SK-N-SH (cell line): Measurements from ENCODE around the gene UBA3. TPM values are rescaled to one million over a fixed set of nuclear protein-coding genes. Genes with fewer than 3 reads are reported as not detected.

Experiments used
- CTCF ChIA-PET: fragments of 300-600, 350-600 bp; formaldehyde crosslinking; extraction: SDS; loops from one replicate; lab custom pipeline; 2021; lab: Yijun Ruan, JAX
- POLR2A ChIA-PET: fragments of 350-600 bp; sonication (Branson Sonifier 250); formaldehyde crosslinking; extraction: SDS; loops from one replicate; lab custom pipeline; 2020; ENCODE audit warnings: antibody characterized with exemption, inconsistent platforms; lab: Yijun Ruan, JAX
- DNase-seq: peaks from one replicate; pipeline ENCODE4 v3.0.0; 2012
- H2AFZ ChIP-seq: fragments of 200-600 bp; sonication (generic); 2 replicates; pipeline ENCODE4 v1.8.1; 2016; ENCODE audit warnings: antibody characterized with exemption, mild to moderate bottlenecking, low read depth
- H3F3A ChIP-seq: fragments of 200-600 bp; sonication (generic); replicated peaks from 2 replicates; pipeline ENCODE3; 2016; ENCODE audit warnings: antibody characterized with exemption, mild to moderate bottlenecking; ENCODE audit not compliant: insufficient read depth
- H3K27ac ChIP-seq, 2 experiments: fragments of 200-500 bp in 1 of 2; fragments of 200-600 bp in 1 of 2; sonication (Bioruptor generic) in 1 of 2; sonication (generic), shearing (Covaris generic) in 1 of 2; 2 replicates each; pipeline versions ENCODE4 v1.5.1 to v1.6.1; 2014 to 2016; ENCODE audit warnings: low read depth in 2 of 2, inconsistent platforms in 1 of 2, low read length in 1 of 2, mild to moderate bottlenecking in 1 of 2, mixed read lengths in 1 of 2
- H3K27me3 ChIP-seq: fragments of 200-600 bp; sonication (generic), shearing (Covaris generic); 2 replicates; pipeline ENCODE4 v1.6.1; 2016; ENCODE audit warnings: mixed run types; ENCODE audit not compliant: insufficient read depth
- H3K36me3 ChIP-seq, 2 experiments: fragments of 200-500 bp in 1 of 2; fragments of 200-600 bp in 1 of 2; sonication (Bioruptor generic) in 1 of 2; sonication (generic) in 1 of 2; replicated peaks in 1 of 2; 2 replicates each; pipeline versions ENCODE3 to v1.5.1; 2014 to 2016; ENCODE audit warnings: low read length in 1 of 2, mild to moderate bottlenecking in 1 of 2; ENCODE audit not compliant: insufficient read depth in 2 of 2, control insufficient read depth in 1 of 2
- H3K4me1 ChIP-seq, 2 experiments: fragments of 200-500 bp in 1 of 2; fragments of 200-600 bp in 1 of 2; sonication (Bioruptor generic) in 1 of 2; sonication (generic), shearing (Covaris generic) in 1 of 2; 2 replicates each; pipeline versions ENCODE4 v1.5.1 to v1.6.1; 2014 to 2016; ENCODE audit warnings: low read depth in 1 of 2, low read length in 1 of 2, mixed run types in 1 of 2; ENCODE audit not compliant: insufficient read depth in 2 of 2, control insufficient read depth in 1 of 2
- H3K4me2 ChIP-seq: fragments of 200-600 bp; sonication (generic), shearing (Covaris generic); 2 replicates; pipeline ENCODE4 v1.6.1; 2017; ENCODE audit warnings: mixed run types
- H3K4me3 ChIP-seq, 2 experiments: fragments of 200-500 bp in 1 of 2; fragments of 200-600 bp in 1 of 2; sonication (Bioruptor generic) in 1 of 2; sonication (generic), shearing (Covaris generic) in 1 of 2; 2 replicates each; pipeline versions ENCODE4 v1.5.1 to v1.8.1; 2014 to 2016; ENCODE audit warnings: low read depth in 2 of 2, inconsistent platforms in 1 of 2, low read length in 1 of 2, mild to moderate bottlenecking in 1 of 2, mixed read lengths in 1 of 2, moderate library complexity in 1 of 2
- H3K79me2 ChIP-seq: fragments of 200-600 bp; sonication (generic); 2 replicates; pipeline ENCODE4 v1.8.1; 2017; ENCODE audit warnings: mild to moderate bottlenecking; ENCODE audit not compliant: insufficient read depth
- H3K9ac ChIP-seq: fragments of 200-600 bp; sonication (generic); 2 replicates; pipeline ENCODE4 v1.6.1; 2017; ENCODE audit warnings: mixed run types
- H3K9me2 ChIP-seq: fragments of 200-600 bp; sonication (generic); 2 replicates; pipeline ENCODE4 v1.6.1; 2017; ENCODE audit warnings: mixed run types
- H3K9me3 ChIP-seq: fragments of 200-600 bp; sonication (generic); 2 replicates; pipeline ENCODE4 v1.6.1; 2017; ENCODE audit warnings: mixed run types, mild to moderate bottlenecking, moderate library complexity
- H4K20me1 ChIP-seq: fragments of 200-600 bp; sonication (generic); 2 replicates; pipeline ENCODE4 v1.6.1; 2017; ENCODE audit warnings: mild to moderate bottlenecking, mixed run types; ENCODE audit not compliant: insufficient read depth
- CHD2 ChIP-seq: fragments of 150-350 bp; IDR thresholded peaks from 2 replicates; pipeline ENCODE4 v1.6.1; 2018; ENCODE audit warnings: low read length; ENCODE audit not compliant: partially characterized antibody
- EP300 ChIP-seq, 2 experiments: IDR thresholded peaks; 2 replicates each; pipeline versions ENCODE4 v1.4.0 to v1.6.1; 2012; ENCODE audit warnings: borderline replicate concordance in 1 of 2, low read depth in 1 of 2, low read length in 1 of 2
- EZH2phosphoT487 ChIP-seq: fragments of 200-600 bp; sonication (generic); IDR thresholded peaks from 2 replicates; pipeline ENCODE4 v1.6.1; 2017; ENCODE audit warnings: low read depth, mixed run types, mild to moderate bottlenecking, antibody characterized with exemption, moderate library complexity, borderline replicate concordance
- FOSL2 ChIP-seq: IDR thresholded peaks from 2 replicates; pipeline ENCODE4 v1.4.0; 2012; ENCODE audit warnings: low read depth, mild to moderate bottlenecking, moderate library complexity, borderline replicate concordance
- FOXJ3 ChIP-seq: sonication (generic); formaldehyde crosslinking; IDR thresholded peaks from 2 replicates; pipeline ENCODE4 v1.5.1; 2020; ENCODE audit warnings: mild to moderate bottlenecking, missing genetic modification reagents
- GABPA ChIP-seq: IDR thresholded peaks from 2 replicates; pipeline ENCODE4 v1.4.0; 2012; ENCODE audit warnings: low read depth, mild to moderate bottlenecking
- GATA2 ChIP-seq: sonication (generic); formaldehyde crosslinking; IDR thresholded peaks from 2 replicates; pipeline ENCODE4 v1.5.0; 2020; ENCODE audit warnings: mild to moderate bottlenecking, missing genetic modification reagents
- MEF2A ChIP-seq: IDR thresholded peaks from 2 replicates; pipeline ENCODE4 v1.4.0; 2012; ENCODE audit warnings: low read depth, borderline replicate concordance
- NFIC ChIP-seq: IDR thresholded peaks from 2 replicates; pipeline ENCODE4 v1.4.0; 2012; ENCODE audit warnings: borderline replicate concordance
- NRF1 ChIP-seq: IDR thresholded peaks from 2 replicates; pipeline ENCODE4 v1.6.1; 2012; ENCODE audit warnings: low read depth, mild to moderate bottlenecking, low read length
- POLR2AphosphoS5 ChIP-seq: IDR thresholded peaks from 2 replicates; pipeline ENCODE4 v1.6.1; 2012; ENCODE audit warnings: low read depth, low read length
- RAD21 ChIP-seq: IDR thresholded peaks from 2 replicates; pipeline ENCODE4 v1.6.1; 2012; ENCODE audit warnings: mild to moderate bottlenecking, low read length
- RCOR1 ChIP-seq: fragments of 150-350 bp; IDR thresholded peaks from 2 replicates; pipeline ENCODE4 v1.6.1; 2017; ENCODE audit warnings: antibody characterized with exemption, low read length
- RFX5 ChIP-seq: IDR thresholded peaks from 2 replicates; pipeline ENCODE4 v1.6.1; 2012; ENCODE audit warnings: mild to moderate bottlenecking, improper control_type of control experiment, low read length
- RXRA ChIP-seq: IDR thresholded peaks from 2 replicates; pipeline ENCODE4 v1.4.0; 2012; ENCODE audit warnings: low read depth, mild to moderate bottlenecking, borderline replicate concordance
- TAF1 ChIP-seq: IDR thresholded peaks from 2 replicates; pipeline ENCODE4 v1.6.1; 2012; ENCODE audit warnings: low read depth, mild to moderate bottlenecking, low read length, moderate library complexity, borderline replicate concordance
- WGBS: methylation state at CpG from one replicate; pipeline ENCODE4 v1.1.6; 2017; ENCODE audit warnings: low lambda C conversion rate; 5-methylcytosine and 5-hydroxymethylcytosine counted together
- polyA plus RNA-seq, 3 experiments: library from polyadenylated mRNA; depleted of rRNA; stranded (reverse); fragments of >200 nt; gene quantifications; 2 replicates each; pipeline ENCODE4 v1.2.3, GENCODE V29; 2012
- TF ChIP-seq, protein P1 (sequence below): IDR thresholded peaks from 2 replicates; pipeline ENCODE4 v1.4.0; 2012; ENCODE audit warnings: low read depth
- TF ChIP-seq, protein P2 (sequence below): fragments of 150-350 bp; IDR thresholded peaks from 2 replicates; pipeline ENCODE4 v1.6.1; 2017; ENCODE audit warnings: antibody characterized with exemption, low read length, low read depth, borderline replicate concordance
- TF ChIP-seq, protein P3 (sequence below): IDR thresholded peaks from 2 replicates; pipeline ENCODE4; 2012
- TF ChIP-seq, protein P4 (sequence below): IDR thresholded peaks from 2 replicates; pipeline ENCODE4 v1.4.0; 2012; ENCODE audit warnings: low read depth, borderline replicate concordance

UBA3 gene
- polyA plus RNA-seq, 1 of the 3 experiments (the other 2 are of a cell fraction): 43.0 TPM

DNA sequence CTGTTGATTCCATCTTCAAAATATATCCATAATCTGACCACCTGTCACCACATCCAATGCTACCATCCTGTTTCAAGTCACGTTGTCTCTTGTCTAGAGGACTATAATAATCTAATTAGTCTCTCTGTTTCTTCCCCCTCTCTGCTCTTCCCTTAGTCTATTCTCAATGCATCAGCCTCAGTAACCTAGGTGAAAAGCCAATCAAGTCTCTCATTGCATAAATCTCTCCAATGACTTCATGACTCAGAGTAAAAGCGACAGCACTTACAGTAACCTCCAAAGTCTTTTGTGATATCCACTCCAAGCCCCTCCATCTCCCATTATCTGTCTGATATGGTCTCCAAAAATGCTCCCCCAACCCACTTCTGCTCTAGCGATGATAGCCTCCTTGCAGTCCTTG lies 7.2 kb downstream of the UBA3 start:
- Histone ChIP-seq H3K9ac (no peak overlapping the region), H2AFZ (no peak overlapping the region), H3K4me2 (no peak overlapping the region), H3K79me2 (peaks cover 62% of the 10 kb centered on the region), H3K9me2 (no peaks in the 10 kb centered on the region), H3K4me1 (peaks cover 0 to 5% of the 10 kb centered on the region in 2 experiments; a peak in 2 of 4 replicates), H3F3A (no peaks in the 10 kb centered on the region), H3K9me3 (no peaks in the 10 kb centered on the region), H4K20me1 (no peaks in the 10 kb centered on the region), H3K36me3 (peaks cover 41 to 50% of the 10 kb centered on the region in 2 experiments), H3K4me3 (no peak overlapping the region), H3K27me3 (no peaks in the 10 kb centered on the region), H3K27ac (no peak overlapping the region)
- ChIA-PET CTCF (interaction anchor here (2.8 kb wide), 1 partner anchor 11 kb away, joined by 6 read pairs; the partner anchor contains the start of gene ARL6IP5), POLR2A (no interaction called here)
- 93% methylated on average over 3 of the region's 3 CpGs for WGBS
- no peak for TF ChIP-seq CHD2
- TF ChIP-seq NFIC: no peak
- TF ChIP-seq, protein P1, sequence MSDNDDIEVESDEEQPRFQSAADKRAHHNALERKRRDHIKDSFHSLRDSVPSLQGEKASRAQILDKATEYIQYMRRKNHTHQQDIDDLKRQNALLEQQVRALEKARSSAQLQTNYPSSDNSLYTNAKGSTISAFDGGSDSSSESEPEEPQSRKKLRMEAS: no peak
- no peak for TF ChIP-seq FOXJ3 (CRISPR knock-in tag)
- no peak for TF ChIP-seq RAD21
- TF ChIP-seq RFX5: no peak
- no peak for TF ChIP-seq GABPA
- TF ChIP-seq NRF1: no peak
- TF ChIP-seq POLR2AphosphoS5: no peak
- TF ChIP-seq FOSL2: no peak
- no peak for TF ChIP-seq EP300 (IDR thresholded peaks at IDR 0.05; ENCODE audit: borderline replicate concordance in 1 of 2, low read depth in 1 of 2, low read length in 1 of 2)
- TF ChIP-seq, protein P2, sequence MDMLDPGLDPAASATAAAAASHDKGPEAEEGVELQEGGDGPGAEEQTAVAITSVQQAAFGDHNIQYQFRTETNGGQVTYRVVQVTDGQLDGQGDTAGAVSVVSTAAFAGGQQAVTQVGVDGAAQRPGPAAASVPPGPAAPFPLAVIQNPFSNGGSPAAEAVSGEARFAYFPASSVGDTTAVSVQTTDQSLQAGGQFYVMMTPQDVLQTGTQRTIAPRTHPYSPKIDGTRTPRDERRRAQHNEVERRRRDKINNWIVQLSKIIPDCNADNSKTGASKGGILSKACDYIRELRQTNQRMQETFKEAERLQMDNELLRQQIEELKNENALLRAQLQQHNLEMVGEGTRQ: no peak
- TF ChIP-seq, protein P3, sequence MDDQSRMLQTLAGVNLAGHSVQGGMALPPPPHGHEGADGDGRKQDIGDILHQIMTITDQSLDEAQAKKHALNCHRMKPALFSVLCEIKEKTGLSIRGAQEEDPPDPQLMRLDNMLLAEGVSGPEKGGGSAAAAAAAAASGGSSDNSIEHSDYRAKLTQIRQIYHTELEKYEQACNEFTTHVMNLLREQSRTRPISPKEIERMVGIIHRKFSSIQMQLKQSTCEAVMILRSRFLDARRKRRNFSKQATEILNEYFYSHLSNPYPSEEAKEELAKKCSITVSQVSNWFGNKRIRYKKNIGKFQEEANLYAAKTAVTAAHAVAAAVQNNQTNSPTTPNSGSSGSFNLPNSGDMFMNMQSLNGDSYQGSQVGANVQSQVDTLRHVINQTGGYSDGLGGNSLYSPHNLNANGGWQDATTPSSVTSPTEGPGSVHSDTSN: no peak
- no peak for TF ChIP-seq RXRA
- TF ChIP-seq RCOR1: no peak
- DNase-seq: no peak

DNA sequence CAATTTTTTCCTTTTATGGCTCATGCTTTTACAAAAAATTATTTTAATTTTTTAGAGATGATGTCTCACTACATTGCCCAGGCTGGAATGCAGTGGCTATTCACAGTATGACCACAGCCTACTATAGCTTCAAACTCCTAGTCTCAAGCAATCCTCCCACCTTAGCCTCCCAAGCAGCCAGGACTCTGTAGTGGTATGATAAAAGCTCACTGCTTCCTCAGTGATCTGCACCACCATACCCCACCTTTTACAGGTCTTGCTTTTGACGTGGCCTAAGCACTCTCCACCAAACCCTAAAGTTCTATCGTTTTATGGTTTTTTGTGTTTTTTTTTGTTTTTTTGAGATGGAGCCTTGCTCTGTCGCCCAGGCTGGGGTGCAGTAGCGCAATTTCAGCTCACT lies 14.0 kb downstream of the UBA3 start:
- no peak overlapping the region for H3K4me3 ChIP-seq
- H3F3A ChIP-seq: no peaks in the 10 kb centered on the region
- H2AFZ ChIP-seq: no peak overlapping the region
- H3K9me2 ChIP-seq: no peaks in the 10 kb centered on the region
- H3K79me2 ChIP-seq: peaks cover 14% of the 10 kb centered on the region
- no peak overlapping the region for H3K27ac ChIP-seq
- H3K27me3 ChIP-seq: no peaks in the 10 kb centered on the region
- 85% methylated on average over 4 of the region's 4 CpGs for WGBS
- no peaks in the 10 kb centered on the region for H3K9me3 ChIP-seq
- no peak overlapping the region for H3K9ac ChIP-seq
- H3K36me3 ChIP-seq: peaks cover 58 to 62% of the 10 kb centered on the region in 2 experiments
- DNase-seq: no peak
- no peak overlapping the region for H3K4me2 ChIP-seq
- CTCF ChIA-PET: no interaction called here
- no peaks in the 10 kb centered on the region; a peak in 1 of 4 replicates for H3K4me1 ChIP-seq
- POLR2A ChIA-PET: no interaction called here
- H4K20me1 ChIP-seq: no peaks in the 10 kb centered on the region
- no peak for TF ChIP-seq TAF1
- no peak for TF ChIP-seq EZH2phosphoT487
- no peak for TF ChIP-seq GATA2 (CRISPR knock-in tag)
- TF ChIP-seq, protein P4, sequence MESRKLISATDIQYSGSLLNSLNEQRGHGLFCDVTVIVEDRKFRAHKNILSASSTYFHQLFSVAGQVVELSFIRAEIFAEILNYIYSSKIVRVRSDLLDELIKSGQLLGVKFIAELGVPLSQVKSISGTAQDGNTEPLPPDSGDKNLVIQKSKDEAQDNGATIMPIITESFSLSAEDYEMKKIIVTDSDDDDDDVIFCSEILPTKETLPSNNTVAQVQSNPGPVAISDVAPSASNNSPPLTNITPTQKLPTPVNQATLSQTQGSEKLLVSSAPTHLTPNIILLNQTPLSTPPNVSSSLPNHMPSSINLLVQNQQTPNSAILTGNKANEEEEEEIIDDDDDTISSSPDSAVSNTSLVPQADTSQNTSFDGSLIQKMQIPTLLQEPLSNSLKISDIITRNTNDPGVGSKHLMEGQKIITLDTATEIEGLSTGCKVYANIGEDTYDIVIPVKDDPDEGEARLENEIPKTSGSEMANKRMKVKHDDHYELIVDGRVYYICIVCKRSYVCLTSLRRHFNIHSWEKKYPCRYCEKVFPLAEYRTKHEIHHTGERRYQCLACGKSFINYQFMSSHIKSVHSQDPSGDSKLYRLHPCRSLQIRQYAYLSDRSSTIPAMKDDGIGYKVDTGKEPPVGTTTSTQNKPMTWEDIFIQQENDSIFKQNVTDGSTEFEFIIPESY: no peak
- TF ChIP-seq, protein P3: no peak
- TF ChIP-seq MEF2A: no peak
